Retinal pigment epithelial cell (primary cell): ENCODE data around the gene WNT2.

Source experiments
- DNase-seq: peaks from one replicate; pipeline ENCODE4 v3.0.0-alpha.2; 2010; ENCODE audit warnings: low read depth
- H3K4me3 ChIP-seq: 2 replicates; pipeline ENCODE4 v1.5.1; 2011; ENCODE audit warnings: mild to moderate bottlenecking, low read length, control low read depth, moderate library complexity
- TF ChIP-seq, protein P1 (sequence below): conservative IDR thresholded peaks from 2 replicates; pipeline ENCODE4 v1.5.1; 2011; ENCODE audit warnings: low read depth, low read length, control low read depth, inconsistent platforms

The WNT2 gene

DNA sequence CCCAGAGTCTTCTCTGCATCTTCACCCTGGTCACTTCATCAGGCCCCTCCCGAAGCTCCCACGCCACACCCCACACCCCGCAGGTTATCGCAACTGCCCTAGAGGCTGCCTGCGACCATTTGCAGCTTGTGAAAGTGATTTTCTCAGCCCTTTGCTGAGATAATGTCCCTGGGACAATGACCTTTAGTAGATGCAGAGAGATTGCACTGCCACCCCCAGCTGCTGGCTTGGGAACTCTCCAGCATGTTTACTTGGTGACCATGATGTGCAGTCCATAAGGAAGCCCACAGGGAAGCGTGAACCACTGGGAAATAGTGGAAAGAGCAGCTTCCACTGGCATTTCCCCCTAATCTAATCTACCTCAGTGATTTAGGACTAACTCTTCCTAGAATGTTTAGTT is 97.3 kb downstream of the WNT2 start:
- no peak for DNase-seq
- TF ChIP-seq, protein P1, sequence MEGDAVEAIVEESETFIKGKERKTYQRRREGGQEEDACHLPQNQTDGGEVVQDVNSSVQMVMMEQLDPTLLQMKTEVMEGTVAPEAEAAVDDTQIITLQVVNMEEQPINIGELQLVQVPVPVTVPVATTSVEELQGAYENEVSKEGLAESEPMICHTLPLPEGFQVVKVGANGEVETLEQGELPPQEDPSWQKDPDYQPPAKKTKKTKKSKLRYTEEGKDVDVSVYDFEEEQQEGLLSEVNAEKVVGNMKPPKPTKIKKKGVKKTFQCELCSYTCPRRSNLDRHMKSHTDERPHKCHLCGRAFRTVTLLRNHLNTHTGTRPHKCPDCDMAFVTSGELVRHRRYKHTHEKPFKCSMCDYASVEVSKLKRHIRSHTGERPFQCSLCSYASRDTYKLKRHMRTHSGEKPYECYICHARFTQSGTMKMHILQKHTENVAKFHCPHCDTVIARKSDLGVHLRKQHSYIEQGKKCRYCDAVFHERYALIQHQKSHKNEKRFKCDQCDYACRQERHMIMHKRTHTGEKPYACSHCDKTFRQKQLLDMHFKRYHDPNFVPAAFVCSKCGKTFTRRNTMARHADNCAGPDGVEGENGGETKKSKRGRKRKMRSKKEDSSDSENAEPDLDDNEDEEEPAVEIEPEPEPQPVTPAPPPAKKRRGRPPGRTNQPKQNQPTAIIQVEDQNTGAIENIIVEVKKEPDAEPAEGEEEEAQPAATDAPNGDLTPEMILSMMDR = no peak
- H3K4me3 ChIP-seq = no peak overlapping the region
